Colonic mucosa (tissue), 4 donors: ENCODE data around the gene SUSD1. TPM values are rescaled to one million over a fixed set of nuclear protein-coding genes. Genes with fewer than 3 reads are reported as not detected.

ENCODE experiments used
- DNase-seq: peaks from one replicate; pipeline ENCODE4 v3.0.0-alpha.2; 2020
- H3K27ac ChIP-seq: fragments of 200-600 bp; one replicate; pipeline ENCODE4 v1.8.0; 2021
- H3K27me3 ChIP-seq: fragments of 200-600 bp; one replicate; pipeline ENCODE4 v1.8.0; 2021
- H3K36me3 ChIP-seq: fragments of 200-600 bp; one replicate; pipeline ENCODE4 v1.8.0; 2021
- H3K4me1 ChIP-seq: fragments of 200-600 bp; one replicate; pipeline ENCODE4 v1.8.0; 2021; ENCODE audit warnings: mild to moderate bottlenecking
- H3K4me3 ChIP-seq: fragments of 200-600 bp; one replicate; pipeline ENCODE4 v1.8.0; 2021
- H3K9ac ChIP-seq, 2 donors: one replicate each; pipeline ENCODE4 v1.7.0; 2013; ENCODE audit warnings: control low read depth in 2 of 2, low read depth in 2 of 2, low read length in 2 of 2
- H3K9me3 ChIP-seq: fragments of 200-600 bp; one replicate; pipeline ENCODE4 v1.8.0; 2021
- CTCF ChIP-seq: fragments of 200-600 bp; IDR thresholded peaks from one replicate; pipeline ENCODE4 v1.8.0; 2022; ENCODE audit warnings: antibody characterized with exemption, mild to moderate bottlenecking
- intact Hi-C: fragments of 100-400 bp; cut with DNase I; formaldehyde crosslinking; loops from one replicate; pipeline ENCODE4 v1.14.1; 2022
- total RNA-seq, 2 donors: library from RNA; stranded (reverse); fragmentation: NEBNext Ultra II Directional in 1 of 2; extraction: Animal tissue kit (Norgen Biotek cat#: 25700) in 1 of 2; gene quantifications; one replicate each; pipeline ENCODE4 v1.2.1, GENCODE V29; 2021
- donor health status: healthy.
- donor health status: DM: no; HTN: no; CAD: no.
- donor health status: DM: no; HTN: no; CAD: no.

The SUSD1 gene
- total RNA-seq, 2 donors from 2014 or later, result 23.3 to 25.1 TPM

GRCh38 chr9:112072721-112073638, 102.1 kb downstream of the SUSD1 start:
- Histone ChIP-seq H3K27me3 (no peaks in the 10 kb centered on the region), H3K9me3 (no peaks in the 10 kb centered on the region), H3K4me3 (no peak overlapping the region), H3K27ac (peak overlapping the region; percentile 54), H3K4me1 (peaks cover 10% of the 10 kb centered on the region), H3K36me3 (no peaks in the 10 kb centered on the region), H3K9ac (no peak overlapping the region)
- no peak for TF ChIP-seq CTCF
- intact Hi-C loops, result loop anchor here (10.0 kb wide), 2 partner anchors 98 to 178 kb away; partner anchors contain the start of gene UGCG
- DNase-seq, result peak; percentile 19

GRCh38 chr9:112069318-112070169, 105.6 kb downstream of the SUSD1 start:
- peak; percentile 35 for DNase-seq
- Histone ChIP-seq H3K4me3 (no peak overlapping the region), H3K27me3 (no peaks in the 10 kb centered on the region), H3K9ac (peak overlapping the region; percentile 35 to 59), H3K9me3 (no peaks in the 10 kb centered on the region), H3K4me1 (peaks cover 14% of the 10 kb centered on the region), H3K27ac (peak overlapping the region; percentile 76), H3K36me3 (no peaks in the 10 kb centered on the region)
- intact Hi-C loops, result loop anchor here (10.0 kb wide), 2 partner anchors 95 to 175 kb away; partner anchors contain the start of gene UGCG
- TF ChIP-seq CTCF, result no peak

- DNase-seq, result peak; percentile 82
- no peaks in the 10 kb centered on the region for H3K36me3 ChIP-seq
- H3K4me1 ChIP-seq, result peaks cover 17% of the 10 kb centered on the region
- H3K9ac ChIP-seq, result peak overlapping the region in 1 of 2 donors; percentile 59
- no peaks in the 10 kb centered on the region for H3K27me3 ChIP-seq
- intact Hi-C loops, result no loop called here
- H3K9me3 ChIP-seq, result no peaks in the 10 kb centered on the region
- no peak overlapping the region for H3K4me3 ChIP-seq
- TF ChIP-seq CTCF, result no peak
- peak overlapping the region; percentile 80 for H3K27ac ChIP-seq
Observed at GRCh38 chr9:112065806-112066606, 109.1 kb downstream of the SUSD1 start.

- H3K27ac ChIP-seq, result peak overlapping the region; percentile 80
- TF ChIP-seq CTCF, result no peak
- H3K4me3 ChIP-seq, result no peak overlapping the region
- H3K9ac ChIP-seq, result no peak overlapping the region
- no peaks in the 10 kb centered on the region for H3K27me3 ChIP-seq
- peaks cover 12% of the 10 kb centered on the region for H3K4me1 ChIP-seq
- intact Hi-C loops, result no loop called here
- H3K36me3 ChIP-seq, result no peaks in the 10 kb centered on the region
- no peaks in the 10 kb centered on the region for H3K9me3 ChIP-seq
- DNase-seq, result no peak
Observed at GRCh38 chr9:112064871-112065270, 110.2 kb downstream of the SUSD1 start.

GRCh38 chr9:112063586-112063985, 111.5 kb downstream of the SUSD1 start:
- Histone ChIP-seq H3K9me3 (no peaks in the 10 kb centered on the region), H3K27ac (no peak overlapping the region), H3K4me1 (peaks cover 7% of the 10 kb centered on the region), H3K36me3 (no peaks in the 10 kb centered on the region), H3K4me3 (no peak overlapping the region), H3K9ac (no peak overlapping the region), H3K27me3 (no peaks in the 10 kb centered on the region)
- no peak for DNase-seq
- intact Hi-C loops, result no loop called here
- no peak for TF ChIP-seq CTCF
